T1000 (cell line): ENCODE results near the gene PPP1R27.

ENCODE experiments used
- DNase-seq: peaks from one replicate; lab custom pipeline; 2025; ENCODE audit warnings: mixed read lengths; lab: John Stamatoyannopoulos, UW

Gene PPP1R27

GRCh38 chr17:81821147-81821546 lies 13.7 kb downstream of the PPP1R27 start:
- DNase-seq = no peak

- DNase-seq = no peak
Measured at GRCh38 chr17:81819708-81820107, 15.1 kb downstream of the PPP1R27 start.

GRCh38 chr17:81817758-81818147 lies 17.1 kb downstream of the PPP1R27 start:
- DNase-seq = no peak

GRCh38 chr17:81815646-81815986 lies 19.2 kb downstream of the PPP1R27 start:
- DNase-seq = no peak

GRCh38 chr17:81814748-81815645 lies 19.9 kb downstream of the PPP1R27 start:
- DNase-seq = no peak

GRCh38 chr17:81813861-81814683 lies 20.8 kb downstream of the PPP1R27 start:
- DNase-seq = no peak

GRCh38 chr17:81813371-81813684 lies 21.5 kb downstream of the PPP1R27 start:
- DNase-seq = no peak

GRCh38 chr17:81812571-81813370 lies 22.1 kb downstream of the PPP1R27 start:
- no peak for DNase-seq

- no peak for DNase-seq
Measured at GRCh38 chr17:81811705-81812570, 22.9 kb downstream of the PPP1R27 start.

GRCh38 chr17:81810892-81811704 lies 23.8 kb downstream of the PPP1R27 start:
- DNase-seq = no peak

- DNase-seq = no peak
Measured at GRCh38 chr17:81810476-81810875, 24.4 kb downstream of the PPP1R27 start.

GRCh38 chr17:81809556-81809998 lies 25.3 kb downstream of the PPP1R27 start:
- DNase-seq = no peak

GRCh38 chr17:81808778-81809555 lies 25.9 kb downstream of the PPP1R27 start:
- DNase-seq = no peak

GRCh38 chr17:81807839-81808238 lies 27.0 kb downstream of the PPP1R27 start:
- no peak for DNase-seq

- DNase-seq = no peak
Measured at GRCh38 chr17:81807210-81807719, 27.6 kb downstream of the PPP1R27 start.

- DNase-seq = no peak
Measured at GRCh38 chr17:81806461-81807209, 28.2 kb downstream of the PPP1R27 start.

- DNase-seq = no peak
Measured at GRCh38 chr17:81805707-81806460, 29.0 kb downstream of the PPP1R27 start.
